HL-60/S4 treated with retinoic acid at 250 ng/mL for 4 days and 3 days (cell line): ENCODE measurements around the gene HPX.

ENCODE experiments used
- in situ Hi-C: fragments of 300-500 bp; cut with MboI; formaldehyde crosslinking; loops from 2 replicates; pipeline ENCODE4 v1.7.0; 2022; ENCODE audit warnings: low sequenced_read_pairs

The HPX gene

DNA sequence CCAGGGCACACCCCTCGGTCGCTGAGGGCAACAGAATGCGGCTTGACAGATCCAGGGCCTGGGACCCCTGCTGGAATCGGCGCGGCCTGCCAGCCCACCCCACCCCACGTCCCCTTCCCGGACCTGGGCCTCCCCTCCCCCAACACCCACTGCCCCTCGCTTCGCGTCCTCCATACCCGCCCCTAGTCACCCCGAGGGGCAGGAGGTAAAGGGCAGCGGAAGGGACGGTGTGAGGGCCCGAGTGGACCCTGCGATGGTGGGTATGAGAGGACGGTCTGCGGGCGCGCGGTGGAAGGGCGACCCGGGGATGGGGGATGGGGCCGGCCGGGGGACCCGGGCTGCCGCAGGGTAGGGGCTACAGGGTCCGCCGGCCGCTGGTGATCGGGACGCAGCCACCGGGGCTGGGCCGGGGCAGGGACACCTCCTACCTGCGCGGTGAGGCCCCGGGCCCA lies 22.2 kb downstream of the HPX start:
- in situ Hi-C loops: no loop called here

DNA sequence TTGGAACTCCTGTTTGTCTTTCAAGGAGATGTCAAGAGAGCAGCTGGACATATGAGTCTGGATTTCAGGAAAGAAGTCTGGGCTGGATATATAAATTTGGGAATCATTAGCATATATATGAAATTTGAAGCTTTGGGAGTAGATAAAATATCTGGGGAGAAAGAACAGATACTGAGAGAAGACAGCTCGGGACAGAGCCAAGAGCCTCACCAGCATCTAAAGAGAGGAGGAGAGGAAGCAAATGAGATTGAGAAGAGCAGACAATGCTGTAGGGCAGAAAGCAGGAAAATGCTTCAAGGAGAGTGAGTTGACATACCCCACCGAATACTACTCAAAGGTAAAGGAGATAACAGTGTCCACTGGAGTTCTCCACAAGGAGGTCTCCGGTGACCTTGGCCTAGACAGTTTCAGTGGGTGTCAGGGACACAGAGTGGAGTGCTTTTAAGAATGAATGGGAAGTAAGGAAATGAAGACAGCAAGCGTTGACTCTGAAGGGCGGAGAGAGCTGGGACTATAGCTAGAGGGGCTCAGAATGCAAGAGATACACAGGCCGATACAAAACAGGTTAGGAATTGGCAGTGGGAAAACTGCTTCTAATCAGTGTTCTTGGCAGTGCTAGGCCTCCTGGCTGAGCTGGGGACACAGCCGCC lies 22.8 kb downstream of the HPX start:
- in situ Hi-C loops: no loop called here

- in situ Hi-C loops: no loop called here
Observed at GRCh38 chr11:6415797-6416196, 25.0 kb downstream of the HPX start.

DNA sequence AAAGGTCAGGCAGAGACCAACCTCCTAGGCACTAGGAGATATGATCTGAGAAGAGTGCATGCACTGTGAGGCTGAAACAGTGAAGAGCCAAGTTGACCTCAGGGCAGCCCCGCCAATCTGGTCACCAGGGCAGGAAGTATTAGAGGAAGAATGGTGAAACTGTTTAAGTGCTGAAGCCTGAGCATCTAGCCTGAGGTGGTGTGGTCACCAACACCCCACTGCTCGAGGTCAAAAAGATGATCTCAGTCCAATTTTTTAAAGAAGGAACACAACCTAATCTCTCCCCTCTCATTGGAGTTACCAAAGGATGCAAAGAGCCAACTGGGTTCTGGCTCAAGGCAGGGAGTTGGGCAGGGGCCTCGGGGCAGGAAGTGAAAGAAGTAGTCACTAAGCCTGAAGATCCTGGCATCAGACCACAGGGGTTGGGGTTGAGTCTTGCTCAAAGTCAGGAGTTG lies 25.9 kb downstream of the HPX start:
- in situ Hi-C loops: no loop called here

GRCh38 chr11:6413791-6414201 lies 27.0 kb downstream of the HPX start:
- in situ Hi-C loops: no loop called here

DNA sequence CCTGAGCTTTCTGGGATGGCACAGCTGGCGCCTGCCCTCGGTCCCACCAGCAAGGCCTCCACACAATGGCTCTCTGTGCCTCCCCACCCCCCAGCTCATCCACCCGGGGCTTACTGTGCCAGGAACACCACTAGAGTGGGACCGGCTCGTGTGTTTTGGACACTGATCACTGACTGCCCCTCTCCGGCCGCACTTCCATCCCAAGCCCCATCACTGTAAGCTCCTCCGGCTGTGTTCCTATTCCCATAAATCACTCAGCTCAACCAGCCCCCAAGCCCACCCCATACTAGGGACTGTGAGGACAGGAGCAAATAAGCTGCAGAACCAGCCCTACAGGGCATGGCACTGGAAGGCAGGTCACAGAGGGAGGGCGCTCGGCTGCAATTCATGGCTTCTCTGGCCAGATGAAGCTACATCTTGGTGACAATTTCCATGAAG lies 29.2 kb downstream of the HPX start:
- in situ Hi-C loops: no loop called here

DNA sequence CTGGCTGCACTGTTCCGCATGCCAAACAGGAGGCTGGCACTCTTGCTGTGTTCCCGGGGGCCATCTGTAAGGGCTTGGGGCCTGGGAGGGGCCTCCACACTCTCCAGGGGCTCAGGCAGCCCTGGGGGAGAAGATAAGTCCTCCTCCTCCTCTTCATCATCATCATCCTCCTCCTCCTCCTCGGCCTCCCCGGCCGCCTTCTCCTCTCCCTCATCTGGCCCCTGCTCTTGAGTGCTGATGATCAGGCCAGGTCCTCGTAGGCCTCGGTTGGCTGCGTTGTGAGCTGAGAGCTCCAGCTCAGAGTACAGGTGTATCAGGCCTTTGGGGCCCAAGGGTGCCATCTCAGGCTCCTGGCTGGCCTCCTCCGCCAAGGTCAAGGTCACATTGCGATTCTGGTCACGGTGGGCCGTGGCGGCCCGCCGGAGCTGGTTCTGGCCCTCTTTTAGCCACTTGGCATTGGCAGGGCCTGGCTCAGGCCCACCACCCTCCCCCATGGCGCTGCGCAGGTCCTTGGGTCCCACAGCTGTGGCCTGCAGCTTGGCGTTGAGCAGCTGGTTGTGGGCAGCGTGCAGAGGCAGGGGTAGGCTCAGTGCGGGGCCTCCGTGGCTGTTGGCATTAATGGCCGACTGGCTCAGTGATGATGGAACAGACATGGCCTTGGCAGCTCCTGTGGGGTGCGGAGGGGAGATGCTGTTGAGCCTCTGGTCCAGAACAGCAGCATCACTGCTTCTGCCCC lies 29.9 kb downstream of the HPX start:
- in situ Hi-C loops: no loop called here

DNA sequence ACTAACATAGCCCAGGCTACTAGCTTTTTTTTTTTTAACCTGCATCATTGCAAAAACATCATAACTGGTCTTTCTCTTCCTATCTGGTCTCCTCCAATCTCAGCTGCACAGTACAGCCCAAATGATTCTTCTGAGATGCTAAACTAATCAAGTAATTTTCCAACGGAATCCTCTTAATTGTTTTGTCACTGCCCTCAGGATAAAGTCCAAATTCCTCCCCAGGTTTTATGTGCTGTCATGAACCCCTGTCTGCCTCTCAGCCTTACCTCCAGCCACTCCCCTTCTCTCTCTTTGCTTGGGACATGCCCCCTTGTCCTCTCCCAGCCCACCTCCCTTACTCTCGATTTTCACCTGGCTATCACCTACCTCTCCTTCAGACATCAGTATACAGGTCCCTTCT lies 34.4 kb downstream of the HPX start:
- in situ Hi-C loops: no loop called here

GRCh38 chr11:6405846-6406245 lies 34.9 kb downstream of the HPX start:
- in situ Hi-C loops: no loop called here

GRCh38 chr11:6405052-6405667 lies 35.6 kb downstream of the HPX start:
- in situ Hi-C loops: no loop called here

- in situ Hi-C loops: no loop called here
Observed at GRCh38 chr11:6404342-6405051, 36.3 kb downstream of the HPX start.

DNA sequence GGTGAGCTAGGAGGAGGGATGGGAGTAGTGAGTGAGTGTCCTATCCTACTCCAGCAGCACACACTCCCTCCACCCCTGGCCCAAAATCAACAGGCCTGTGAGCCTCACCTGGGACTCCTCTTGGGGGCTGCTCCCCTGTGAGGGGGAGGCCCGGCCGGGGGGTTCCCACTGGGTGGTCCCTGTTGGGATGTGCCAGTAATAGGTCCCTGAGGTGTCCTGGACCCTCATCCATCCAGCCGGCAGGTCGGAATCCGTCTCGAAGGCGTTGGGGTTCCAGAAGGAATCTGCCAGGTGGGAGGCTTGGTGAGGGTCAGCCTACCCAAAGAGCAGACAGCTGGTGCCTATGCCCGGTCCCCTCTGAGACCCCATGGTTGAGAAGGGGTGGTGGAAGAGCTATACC lies 37.2 kb downstream of the HPX start:
- in situ Hi-C loops: no loop called here

GRCh38 chr11:6402561-6402981 lies 38.2 kb downstream of the HPX start:
- in situ Hi-C loops: no loop called here

DNA sequence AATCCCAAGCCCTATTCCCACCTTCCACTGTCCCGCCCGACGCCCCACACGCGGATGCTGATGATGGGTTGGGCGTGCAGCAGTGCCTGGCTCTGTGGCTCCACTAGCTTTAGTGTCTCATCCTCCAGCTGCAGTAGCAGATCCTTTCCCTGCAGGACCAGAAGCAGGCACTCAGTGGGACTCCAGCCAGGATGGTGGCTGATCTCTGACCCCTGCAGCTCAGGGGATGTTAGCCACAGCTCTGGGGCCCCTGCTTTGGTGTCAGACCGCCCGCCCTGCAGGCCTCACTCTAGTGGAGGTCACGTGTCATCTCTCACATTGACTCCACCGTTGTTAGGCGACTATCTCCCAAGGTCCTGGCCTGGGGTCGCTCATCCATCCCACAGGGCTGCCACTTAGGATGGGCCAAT lies 38.7 kb downstream of the HPX start:
- in situ Hi-C loops: no loop called here

GRCh38 chr11:6401464-6401863 lies 39.3 kb downstream of the HPX start:
- in situ Hi-C loops: no loop called here

GRCh38 chr11:6400431-6401345 lies 40.1 kb downstream of the HPX start:
- in situ Hi-C loops: no loop called here

- in situ Hi-C loops: no loop called here
Observed at GRCh38 chr11:6397636-6398035, 43.2 kb downstream of the HPX start.

DNA sequence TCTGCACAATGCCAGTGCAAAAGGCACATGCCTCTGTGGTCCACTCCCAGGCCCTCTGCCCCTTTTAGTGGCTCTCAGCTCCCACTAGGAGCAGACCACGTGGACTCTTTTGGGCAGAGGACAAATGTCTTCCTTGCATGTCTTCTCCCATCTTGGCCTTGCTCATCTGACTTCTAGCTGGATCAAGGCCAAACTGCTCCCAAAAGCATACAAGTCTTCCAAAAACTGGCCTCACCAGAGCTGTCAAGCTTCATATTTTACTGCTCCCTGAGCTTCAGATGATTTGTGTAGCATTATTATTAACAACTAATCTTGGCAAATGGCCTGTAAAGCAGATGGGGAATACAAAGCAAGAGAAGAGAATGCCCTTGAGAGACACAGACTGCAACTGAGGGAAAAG lies 43.6 kb downstream of the HPX start:
- in situ Hi-C loops: no loop called here

DNA sequence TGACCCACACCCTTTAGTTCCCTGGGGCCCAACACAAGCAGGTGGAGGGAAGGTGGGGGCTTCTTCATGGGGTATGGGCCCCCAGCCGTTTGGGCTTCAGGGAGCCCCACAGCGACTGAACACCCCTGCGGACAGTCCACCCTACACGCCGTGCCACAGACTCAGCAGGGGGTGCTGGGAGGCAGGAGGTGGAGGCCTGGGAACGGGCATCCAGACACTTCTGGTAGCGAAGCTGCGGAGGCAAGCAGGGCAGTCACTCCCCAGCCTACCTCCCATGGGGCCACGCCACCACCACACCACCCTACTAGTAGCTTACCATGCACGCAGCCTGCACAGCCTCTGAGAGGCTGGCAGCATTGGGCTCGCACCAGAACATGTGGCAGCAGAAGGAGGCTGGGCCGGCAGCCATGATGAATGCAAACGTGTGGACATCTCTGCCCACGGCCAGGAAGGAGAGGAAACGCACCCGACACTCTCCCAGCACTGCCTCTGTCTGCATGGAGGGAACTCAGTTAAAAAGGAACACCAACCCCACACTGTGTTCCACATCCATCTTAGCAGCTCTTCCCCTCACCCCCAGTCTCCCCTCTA lies 45.2 kb downstream of the HPX start:
- in situ Hi-C loops: no loop called here
